ENCODE results near the gene ZMIZ1. TPM values are rescaled to one million over a fixed set of nuclear protein-coding genes. Genes with fewer than 3 reads are reported as not detected.

Gene ZMIZ1
- total RNA-seq, 1 experiment from 2014 or later: 22.3 TPM

GRCh38 chr10:79093658-79094411 lies 25.1 kb downstream of the ZMIZ1 start:
- peak overlapping the region; percentile 29 for H3K27ac ChIP-seq

DNA sequence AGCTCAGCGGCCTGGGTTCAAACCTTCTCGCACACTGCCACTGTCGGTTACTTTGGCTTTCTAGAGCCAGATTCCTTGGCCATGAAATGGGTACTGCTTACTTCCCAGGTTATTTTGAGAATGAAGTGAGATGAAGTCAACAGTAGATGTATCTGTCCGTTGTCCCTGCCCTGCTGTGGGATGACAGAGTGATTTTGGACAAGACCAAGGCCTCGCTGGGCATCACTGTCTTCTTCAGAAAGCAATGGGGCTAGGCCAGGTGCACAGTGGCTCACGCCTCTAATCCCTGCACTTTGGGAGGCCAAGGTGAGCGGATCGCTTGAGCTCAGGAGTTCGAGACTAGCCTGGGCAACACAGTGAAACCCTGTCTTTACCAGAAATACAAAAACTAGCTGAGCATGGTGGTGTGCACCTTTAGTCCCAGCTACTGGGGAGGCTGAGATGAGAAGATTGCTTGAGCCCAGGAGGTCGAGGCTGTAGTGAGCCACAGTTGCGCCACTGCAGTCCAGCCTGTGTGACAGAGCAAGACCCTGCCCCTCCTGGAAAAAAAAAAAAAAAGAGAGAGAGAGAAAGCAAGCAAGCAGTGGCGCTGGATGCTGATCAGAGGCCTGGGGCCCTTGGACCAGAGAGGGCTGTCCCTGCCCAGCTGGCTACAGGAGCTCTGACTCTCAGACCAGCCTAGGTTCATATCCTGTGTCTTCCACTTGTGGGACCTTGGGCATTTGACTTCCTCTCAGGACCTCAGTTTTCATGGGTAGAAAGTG lies 25.8 kb downstream of the ZMIZ1 start:
- no peak overlapping the region for H3K27ac ChIP-seq
- DNase-seq (ENCODE audit: low read depth in 1 of 2, low spot score in 2 of 2): no peak
- H3K4me1 ChIP-seq (replicated peaks): peaks cover 67% of the 10 kb centered on the region

More at GRCh38 chr10:79093658-79094411, 25.1 kb downstream of the ZMIZ1 start:
- no peak overlapping the region for H3K4me3 ChIP-seq
- no peaks in the 10 kb centered on the region for H3K27me3 ChIP-seq (replicated peaks)
- peaks cover 62% of the 10 kb centered on the region for H3K4me1 ChIP-seq (replicated peaks)
- H3K9me3 ChIP-seq (replicated peaks): no peaks in the 10 kb centered on the region
- H3K36me3 ChIP-seq: peaks cover 41% of the 10 kb centered on the region
- DNase-seq (ENCODE audit: low read depth in 1 of 2, low spot score in 2 of 2): peak; percentile 71

GRCh38 chr10:79095316-79095715 lies 26.6 kb downstream of the ZMIZ1 start:
- Histone ChIP-seq H3K4me3 (no peak overlapping the region), H3K27ac (no peak overlapping the region)
- no peak for DNase-seq (ENCODE audit: low read depth in 1 of 2, low spot score in 2 of 2)

More for the DNA sequence above, 25.8 kb downstream of the ZMIZ1 start:
- Histone ChIP-seq H3K36me3 (peaks cover 41% of the 10 kb centered on the region), H3K27me3 (replicated peaks) (no peaks in the 10 kb centered on the region), H3K4me3 (no peak overlapping the region), H3K9me3 (replicated peaks) (no peaks in the 10 kb centered on the region)

DNA sequence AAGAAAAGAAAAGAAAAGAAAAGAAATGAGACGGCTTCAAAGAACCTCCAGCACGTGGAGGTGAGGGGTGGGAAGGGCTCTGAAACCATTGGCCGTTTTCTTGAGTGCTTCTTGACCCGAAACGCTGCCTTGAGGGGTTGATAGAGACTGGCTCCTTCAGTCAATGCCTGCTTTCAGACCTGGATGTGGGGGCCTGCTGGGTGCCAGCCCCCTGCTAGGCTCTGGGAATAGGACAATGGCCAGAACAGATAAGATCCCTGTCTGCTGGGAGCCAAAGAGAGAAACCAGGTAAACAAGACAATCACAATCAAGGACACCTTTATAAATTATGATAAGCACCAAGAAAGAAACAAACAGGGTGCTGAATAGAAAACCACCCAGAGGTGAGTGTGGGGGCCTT lies 27.7 kb downstream of the ZMIZ1 start:
- DNase-seq (ENCODE audit: low read depth in 1 of 2, low spot score in 2 of 2): no peak
- H3K4me3 ChIP-seq: no peak overlapping the region
- H3K27me3 ChIP-seq (replicated peaks): no peaks in the 10 kb centered on the region
- peaks cover 43% of the 10 kb centered on the region for H3K36me3 ChIP-seq
- H3K9me3 ChIP-seq (replicated peaks): no peaks in the 10 kb centered on the region
- no peak overlapping the region for H3K27ac ChIP-seq
- H3K4me1 ChIP-seq (replicated peaks): peaks cover 64% of the 10 kb centered on the region

More at GRCh38 chr10:79095316-79095715, 26.6 kb downstream of the ZMIZ1 start:
- no peaks in the 10 kb centered on the region for H3K27me3 ChIP-seq (replicated peaks)
- peaks cover 46% of the 10 kb centered on the region for H3K36me3 ChIP-seq
- peaks cover 65% of the 10 kb centered on the region for H3K4me1 ChIP-seq (replicated peaks)
- H3K9me3 ChIP-seq (replicated peaks): no peaks in the 10 kb centered on the region

DNA sequence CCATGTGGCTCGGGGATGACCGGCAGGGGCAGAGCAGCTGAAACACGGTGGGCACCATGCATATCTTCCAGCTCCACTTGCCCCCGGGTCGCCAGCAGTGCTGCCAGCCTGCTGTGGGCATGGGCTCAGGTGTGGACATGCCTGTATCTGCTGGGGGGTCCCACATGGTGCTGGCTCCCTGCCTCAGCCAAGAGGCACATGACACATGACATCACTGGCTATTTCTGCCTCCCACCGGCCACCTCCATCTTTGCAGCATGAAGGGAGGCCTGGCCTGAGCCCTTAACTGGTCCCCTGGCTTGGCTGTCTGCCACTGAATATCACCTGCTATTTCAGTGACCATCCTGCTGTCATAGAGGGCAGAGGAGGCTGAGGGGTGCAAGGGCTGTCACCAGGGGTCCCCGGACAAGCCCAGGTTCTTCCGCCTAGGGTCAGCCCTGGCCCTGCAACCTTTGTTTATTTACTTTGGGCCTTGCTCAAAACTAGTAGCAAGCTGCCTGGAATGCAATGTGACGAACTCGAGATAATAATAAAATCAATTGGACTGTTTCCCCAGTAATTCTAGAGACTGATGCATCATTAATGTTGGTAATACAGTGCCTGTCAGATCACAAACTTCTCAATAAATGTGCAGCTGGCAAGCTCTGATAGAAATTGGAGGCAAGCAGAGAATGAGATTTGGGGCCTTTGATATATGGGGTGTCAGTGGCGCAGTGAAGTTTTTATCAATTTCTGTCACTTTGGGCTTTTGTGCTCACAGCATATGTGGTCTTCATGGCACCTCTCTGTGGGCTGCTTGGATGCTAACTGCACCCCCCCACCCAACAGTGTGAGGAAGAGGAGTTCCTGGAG lies 28.5 kb downstream of the ZMIZ1 start:
- no peak for DNase-seq (ENCODE audit: low read depth in 1 of 2, low spot score in 2 of 2)
- Histone ChIP-seq H3K9me3 (replicated peaks) (no peaks in the 10 kb centered on the region), H3K4me3 (no peak overlapping the region), H3K27me3 (replicated peaks) (no peaks in the 10 kb centered on the region), H3K27ac (no peak overlapping the region), H3K4me1 (replicated peaks) (peaks cover 67% of the 10 kb centered on the region), H3K36me3 (peaks cover 46% of the 10 kb centered on the region)

- H3K4me3 ChIP-seq: no peak overlapping the region
- H3K9me3 ChIP-seq (replicated peaks): no peaks in the 10 kb centered on the region
- H3K36me3 ChIP-seq: peaks cover 46% of the 10 kb centered on the region
- peaks cover 72% of the 10 kb centered on the region for H3K4me1 ChIP-seq (replicated peaks)
- no peak overlapping the region for H3K27ac ChIP-seq
- DNase-seq (ENCODE audit: low read depth in 1 of 2, low spot score in 2 of 2): no peak
- no peaks in the 10 kb centered on the region for H3K27me3 ChIP-seq (replicated peaks)
Measured at GRCh38 chr10:79098061-79098460, 29.3 kb downstream of the ZMIZ1 start.

GRCh38 chr10:79098596-79099015 lies 29.8 kb downstream of the ZMIZ1 start:
- H3K4me3 ChIP-seq: no peak overlapping the region
- no peaks in the 10 kb centered on the region for H3K9me3 ChIP-seq (replicated peaks)
- no peak for DNase-seq (ENCODE audit: low read depth in 1 of 2, low spot score in 2 of 2)
- peaks cover 46% of the 10 kb centered on the region for H3K36me3 ChIP-seq
- H3K27ac ChIP-seq: no peak overlapping the region
- no peaks in the 10 kb centered on the region for H3K27me3 ChIP-seq (replicated peaks)
- H3K4me1 ChIP-seq (replicated peaks): peaks cover 68% of the 10 kb centered on the region

GRCh38 chr10:79099898-79100448 lies 31.2 kb downstream of the ZMIZ1 start:
- no peak overlapping the region for H3K27ac ChIP-seq
- peaks cover 66% of the 10 kb centered on the region for H3K4me1 ChIP-seq (replicated peaks)

GRCh38 chr10:79100771-79101170 lies 32.0 kb downstream of the ZMIZ1 start:
- H3K36me3 ChIP-seq: peaks cover 44% of the 10 kb centered on the region
- no peak overlapping the region for H3K4me3 ChIP-seq
- no peak for DNase-seq (ENCODE audit: low read depth in 1 of 2, low spot score in 2 of 2)
- no peak overlapping the region for H3K27ac ChIP-seq
- H3K27me3 ChIP-seq (replicated peaks): no peaks in the 10 kb centered on the region
- H3K9me3 ChIP-seq (replicated peaks): no peaks in the 10 kb centered on the region
- H3K4me1 ChIP-seq (replicated peaks): peaks cover 71% of the 10 kb centered on the region

More at GRCh38 chr10:79099898-79100448, 31.2 kb downstream of the ZMIZ1 start:
- Histone ChIP-seq H3K4me3 (no peak overlapping the region), H3K9me3 (replicated peaks) (no peaks in the 10 kb centered on the region), H3K36me3 (peaks cover 50% of the 10 kb centered on the region), H3K27me3 (replicated peaks) (no peaks in the 10 kb centered on the region)
- no peak for DNase-seq (ENCODE audit: low read depth in 1 of 2, low spot score in 2 of 2)

GRCh38 chr10:79101560-79102497 lies 33.1 kb downstream of the ZMIZ1 start:
- no peak overlapping the region for H3K4me3 ChIP-seq
- DNase-seq (ENCODE audit: low read depth in 1 of 2, low spot score in 2 of 2): peak; percentile 77 to 78
- H3K27ac ChIP-seq: peak overlapping the region; percentile 4; the same call in 1 of the 2 replicates
- peaks cover 45% of the 10 kb centered on the region for H3K36me3 ChIP-seq
- peaks cover 69% of the 10 kb centered on the region for H3K4me1 ChIP-seq (replicated peaks)
- no peaks in the 10 kb centered on the region for H3K27me3 ChIP-seq (replicated peaks)
- no peaks in the 10 kb centered on the region for H3K9me3 ChIP-seq (replicated peaks)

GRCh38 chr10:79102498-79102874 lies 33.7 kb downstream of the ZMIZ1 start:
- peaks cover 66% of the 10 kb centered on the region for H3K4me1 ChIP-seq (replicated peaks)
- DNase-seq (ENCODE audit: low read depth in 1 of 2, low spot score in 2 of 2): no peak
- H3K4me3 ChIP-seq: no peak overlapping the region
- H3K27me3 ChIP-seq (replicated peaks): no peaks in the 10 kb centered on the region
- no peak overlapping the region; the same call in 1 of the 2 replicates for H3K27ac ChIP-seq
- peaks cover 48% of the 10 kb centered on the region for H3K36me3 ChIP-seq
- no peaks in the 10 kb centered on the region for H3K9me3 ChIP-seq (replicated peaks)

GRCh38 chr10:79103129-79103528 lies 34.4 kb downstream of the ZMIZ1 start:
- peaks cover 50% of the 10 kb centered on the region for H3K36me3 ChIP-seq

More at GRCh38 chr10:79103129-79103528, 34.4 kb downstream of the ZMIZ1 start:
- no peaks in the 10 kb centered on the region for H3K27me3 ChIP-seq (replicated peaks)
- peaks cover 63% of the 10 kb centered on the region for H3K4me1 ChIP-seq (replicated peaks)
- no peak overlapping the region; the same call in 1 of the 2 replicates for H3K27ac ChIP-seq
- H3K9me3 ChIP-seq (replicated peaks): no peaks in the 10 kb centered on the region
- no peak for DNase-seq (ENCODE audit: low read depth in 1 of 2, low spot score in 2 of 2)
- H3K4me3 ChIP-seq: no peak overlapping the region
